ENCODE measurements around the gene TTLL7. TPM values are rescaled to one million over a fixed set of nuclear protein-coding genes. Genes with fewer than 3 reads are reported as not detected.

Gene TTLL7
- total RNA-seq, 1 donor from 2014 or later = 22.6 TPM

DNA sequence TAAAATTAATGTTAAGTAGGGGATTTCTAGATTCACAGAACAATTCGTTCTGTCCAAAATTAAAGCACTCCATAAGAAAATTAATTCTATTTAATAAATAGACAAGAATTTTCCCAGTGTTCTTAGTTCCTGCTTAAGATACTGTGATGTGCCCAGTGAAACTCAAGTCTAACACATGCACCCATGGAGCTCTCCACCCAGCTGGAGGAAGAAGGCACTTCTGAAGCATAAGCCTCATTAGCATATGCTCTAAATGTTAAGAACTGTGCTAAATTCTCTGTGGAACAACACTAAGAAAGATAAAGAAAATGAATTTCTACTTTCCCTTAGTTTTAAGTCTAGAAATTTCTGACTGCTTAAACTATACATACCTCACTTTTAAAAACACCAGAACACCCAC lies 71.2 kb downstream of the TTLL7 start:
- H3K9me3 Mint-ChIP-seq (ENCODE audit: low read depth) = no peaks in the 10 kb centered on the region
- H3K4me1 Mint-ChIP-seq (ENCODE audit: low read depth) = peaks cover 10% of the 10 kb centered on the region
- TF ChIP-seq CTCF (IDR thresholded peaks at IDR 0.05) = no peak
- no peak overlapping the region for H3K27ac Mint-ChIP-seq (ENCODE audit: unreplicated experiment)
- DNase-seq (ENCODE audit: low spot score) = no peak
- no peaks in the 10 kb centered on the region for H3K27me3 Mint-ChIP-seq (ENCODE audit: low read depth)
- peaks cover 4% of the 10 kb centered on the region for H3K36me3 Mint-ChIP-seq (ENCODE audit: low read depth)
- no peak overlapping the region for H3K4me3 Mint-ChIP-seq (ENCODE audit: unreplicated experiment)

DNA sequence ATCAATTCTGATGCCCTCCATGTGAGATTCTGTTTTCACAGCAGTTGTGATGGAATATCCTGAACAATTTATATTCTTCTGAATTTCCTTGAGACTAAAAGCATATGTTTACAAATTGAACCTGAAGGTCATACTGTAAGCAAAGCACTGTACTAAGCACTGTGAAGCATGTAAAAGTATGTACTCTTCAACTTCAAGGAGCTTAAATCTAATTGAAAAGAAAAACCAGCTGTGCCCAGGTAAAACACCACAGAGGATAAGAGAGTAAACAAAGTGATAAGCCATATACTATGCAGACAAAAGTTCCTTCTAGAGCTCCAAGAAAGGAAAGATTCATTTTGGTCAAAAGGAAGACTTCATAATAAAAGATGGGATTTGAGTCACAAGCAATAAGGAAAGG lies 71.9 kb downstream of the TTLL7 start:
- Mint-ChIP-seq H3K4me1 (ENCODE audit: low read depth) (peaks cover 10% of the 10 kb centered on the region), H3K4me3 (ENCODE audit: unreplicated experiment) (no peak overlapping the region), H3K27me3 (ENCODE audit: low read depth) (no peaks in the 10 kb centered on the region), H3K36me3 (ENCODE audit: low read depth) (peaks cover 5% of the 10 kb centered on the region), H3K27ac (ENCODE audit: unreplicated experiment) (no peak overlapping the region), H3K9me3 (ENCODE audit: low read depth) (no peaks in the 10 kb centered on the region)
- no peak for DNase-seq (ENCODE audit: low spot score)
- no peak for TF ChIP-seq CTCF (IDR thresholded peaks at IDR 0.05)

- H3K27me3 Mint-ChIP-seq (ENCODE audit: low read depth) = no peaks in the 10 kb centered on the region
- H3K4me1 Mint-ChIP-seq (ENCODE audit: low read depth) = peaks cover 10% of the 10 kb centered on the region
- DNase-seq (ENCODE audit: low spot score) = no peak
- no peak overlapping the region for H3K4me3 Mint-ChIP-seq (ENCODE audit: unreplicated experiment)
- no peaks in the 10 kb centered on the region for H3K9me3 Mint-ChIP-seq (ENCODE audit: low read depth)
- H3K36me3 Mint-ChIP-seq (ENCODE audit: low read depth) = peaks cover 13% of the 10 kb centered on the region
- TF ChIP-seq CTCF (IDR thresholded peaks at IDR 0.05) = no peak
- H3K27ac Mint-ChIP-seq (ENCODE audit: unreplicated experiment) = no peak overlapping the region
These were observed 75.4 kb downstream of the TTLL7 start for GRCh38 chr1:83923553-83923952.

DNA sequence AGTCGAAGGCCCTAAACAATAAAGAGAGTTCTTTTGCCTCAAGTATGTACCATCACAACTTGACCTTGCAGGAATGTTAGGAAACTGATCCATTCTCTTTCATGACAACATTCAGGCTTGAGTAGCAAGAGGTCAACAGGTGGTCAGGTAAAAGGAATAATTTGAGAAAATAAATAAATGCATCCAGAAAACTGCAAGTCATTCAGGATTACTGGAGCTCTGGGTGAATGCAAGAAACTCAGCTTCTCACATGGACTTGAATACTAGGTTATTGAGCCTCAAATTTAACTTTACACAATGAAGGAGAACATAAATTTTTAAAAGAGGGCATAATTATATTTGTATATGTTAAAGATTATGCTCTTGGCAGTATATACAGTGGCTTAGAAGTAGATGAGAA lies 76.5 kb downstream of the TTLL7 start:
- Mint-ChIP-seq H3K27me3 (ENCODE audit: low read depth) (no peaks in the 10 kb centered on the region), H3K4me3 (ENCODE audit: unreplicated experiment) (no peak overlapping the region), H3K9me3 (ENCODE audit: low read depth) (no peaks in the 10 kb centered on the region), H3K36me3 (ENCODE audit: low read depth) (peaks cover 14% of the 10 kb centered on the region), H3K27ac (ENCODE audit: unreplicated experiment) (no peak overlapping the region), H3K4me1 (ENCODE audit: low read depth) (peaks cover 3% of the 10 kb centered on the region)
- no peak for DNase-seq (ENCODE audit: low spot score)
- TF ChIP-seq CTCF (IDR thresholded peaks at IDR 0.05) = no peak

DNA sequence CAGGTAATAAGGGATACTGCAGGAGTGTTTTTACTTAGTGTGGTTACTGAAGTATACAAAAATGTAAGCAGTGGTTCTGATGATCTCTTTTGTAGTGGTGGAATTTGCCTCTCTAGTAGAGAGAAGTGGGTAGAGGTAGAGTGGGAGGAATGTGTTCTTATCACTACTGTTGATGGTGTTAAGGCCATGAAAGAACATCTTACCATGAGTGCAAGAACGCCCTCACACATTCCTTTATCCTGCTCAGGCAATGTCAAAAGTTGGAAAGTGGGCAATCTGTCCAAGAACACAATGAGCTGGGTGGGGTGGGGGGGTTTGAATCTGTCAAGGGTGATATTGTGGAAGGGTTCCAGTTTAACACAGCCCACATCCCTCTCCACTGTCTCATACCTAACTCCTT lies 78.6 kb downstream of the TTLL7 start:
- no peak overlapping the region for H3K4me3 Mint-ChIP-seq (ENCODE audit: unreplicated experiment)
- H3K9me3 Mint-ChIP-seq (ENCODE audit: low read depth) = no peaks in the 10 kb centered on the region
- TF ChIP-seq CTCF (IDR thresholded peaks at IDR 0.05) = no peak
- H3K36me3 Mint-ChIP-seq (ENCODE audit: low read depth) = peaks cover 16% of the 10 kb centered on the region
- H3K4me1 Mint-ChIP-seq (ENCODE audit: low read depth) = no peaks in the 10 kb centered on the region
- no peak overlapping the region for H3K27ac Mint-ChIP-seq (ENCODE audit: unreplicated experiment)
- H3K27me3 Mint-ChIP-seq (ENCODE audit: low read depth) = no peaks in the 10 kb centered on the region
- no peak for DNase-seq (ENCODE audit: low spot score)
